Skin epidermis (tissue), 12 donors: ENCODE results near the gene FBXW8.

Experiments used
- H3K27ac ChIP-seq, 21 experiments: fragments of 200-600 bp; sonication (generic) in 11 of 21; one replicate each; pipeline ENCODE4 v1.5.0; 2020; ENCODE audit warnings: mild to moderate bottlenecking in 3 of 21, inconsistent platforms in 2 of 21, moderate library complexity in 2 of 21
- H3K4me3 ChIP-seq, 7 experiments: fragments of 200-600 bp; sonication (generic) in 2 of 7; one replicate each; pipeline ENCODE4 v1.5.0; 2020; ENCODE audit warnings: inconsistent platforms in 2 of 7, mild to moderate bottlenecking in 2 of 7, moderate library complexity in 1 of 7

FBXW8 gene

GRCh38 chr12:117010693-117011451 lies 100.1 kb downstream of the FBXW8 start:
- Histone ChIP-seq H3K4me3 (no peak overlapping the region), H3K27ac (no peak overlapping the region)

GRCh38 chr12:117011988-117012805 lies 101.4 kb downstream of the FBXW8 start:
- Histone ChIP-seq H3K4me3 (no peak overlapping the region), H3K27ac (no peak overlapping the region)

DNA sequence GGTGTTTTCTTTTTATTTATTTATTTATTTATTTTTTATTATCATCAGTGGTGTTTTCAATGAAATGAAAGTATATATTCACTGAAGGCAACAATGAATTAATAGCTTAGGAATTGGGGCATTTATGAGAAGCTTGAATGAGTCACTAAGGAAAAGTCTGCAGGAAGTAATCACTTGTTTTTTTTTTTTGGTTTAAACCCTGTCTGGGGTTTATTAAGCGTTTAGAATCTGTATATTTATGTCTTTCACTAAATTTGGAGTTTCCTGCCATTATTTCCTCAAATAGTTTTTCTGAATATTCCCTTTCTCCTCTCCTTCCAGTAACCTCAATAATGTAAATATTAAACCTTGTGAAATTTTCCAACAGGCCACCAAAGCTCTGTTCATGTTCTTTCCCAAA lies 103.0 kb downstream of the FBXW8 start:
- no peak overlapping the region for H3K4me3 ChIP-seq
- H3K27ac ChIP-seq: no peak overlapping the region

GRCh38 chr12:117014342-117014887 lies 103.7 kb downstream of the FBXW8 start:
- no peak overlapping the region for H3K4me3 ChIP-seq
- no peak overlapping the region for H3K27ac ChIP-seq

DNA sequence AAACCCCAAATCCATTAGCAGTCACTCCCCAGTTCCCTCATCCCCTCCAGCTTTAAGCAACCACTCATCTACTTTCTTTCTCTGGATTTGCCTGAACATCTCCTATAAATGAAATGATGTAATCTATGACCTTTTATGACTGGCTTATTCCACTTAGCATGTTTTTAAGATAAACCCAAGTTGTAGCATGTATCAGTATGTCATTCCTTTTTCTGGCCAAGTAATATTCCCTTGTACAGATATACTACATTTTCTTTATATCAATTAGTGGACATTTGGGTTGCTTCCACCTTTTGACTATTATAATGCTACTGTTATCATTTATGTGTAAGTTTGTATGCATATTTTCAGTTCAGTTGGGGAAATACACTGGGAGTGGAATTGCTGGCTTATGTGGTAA lies 105.1 kb downstream of the FBXW8 start:
- no peak overlapping the region for H3K4me3 ChIP-seq
- H3K27ac ChIP-seq: no peak overlapping the region

- Histone ChIP-seq H3K4me3 (no peak overlapping the region), H3K27ac (no peak overlapping the region)
These were observed 107.1 kb downstream of the FBXW8 start for GRCh38 chr12:117017807-117018206.

- H3K27ac ChIP-seq: no peak overlapping the region
- no peak overlapping the region for H3K4me3 ChIP-seq
These were observed 107.5 kb downstream of the FBXW8 start for GRCh38 chr12:117018276-117018675.

GRCh38 chr12:117018685-117019084 lies 107.9 kb downstream of the FBXW8 start:
- no peak overlapping the region for H3K27ac ChIP-seq
- no peak overlapping the region for H3K4me3 ChIP-seq

GRCh38 chr12:117019866-117020265 lies 109.1 kb downstream of the FBXW8 start:
- Histone ChIP-seq H3K4me3 (no peak overlapping the region), H3K27ac (no peak overlapping the region)

DNA sequence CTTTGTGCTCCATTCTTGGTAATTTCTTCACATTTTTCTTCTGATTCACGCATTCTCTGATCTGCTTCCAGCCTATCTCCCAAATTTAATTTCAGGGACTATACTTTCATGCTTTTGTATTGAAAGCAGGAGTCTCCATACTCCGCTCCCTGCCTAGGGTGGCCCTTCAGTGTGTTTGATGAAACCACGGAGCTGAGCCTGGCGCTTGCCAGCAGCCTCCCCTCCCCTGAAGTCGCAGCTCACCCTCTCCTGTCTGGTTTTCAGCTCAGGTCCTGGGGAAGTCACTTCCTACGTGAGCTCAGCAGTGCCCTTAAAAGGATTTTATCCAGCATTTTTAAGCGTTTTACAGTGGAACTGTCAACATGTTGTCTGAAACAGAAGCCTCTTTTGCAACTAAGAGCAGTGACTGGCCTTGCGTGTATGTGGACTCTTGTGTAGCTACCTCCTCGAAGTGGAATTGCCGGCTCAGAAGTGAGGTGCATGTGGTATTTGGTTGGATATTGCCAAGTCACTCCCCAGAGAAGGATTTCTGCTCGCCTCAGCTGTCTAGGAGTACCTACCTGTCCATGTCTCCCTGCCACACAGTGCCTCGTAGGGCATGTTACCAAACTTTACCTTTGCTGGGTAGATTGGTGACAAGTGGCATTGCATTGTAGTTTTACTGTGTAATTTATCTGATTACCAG lies 109.9 kb downstream of the FBXW8 start:
- Histone ChIP-seq H3K27ac (no peak overlapping the region), H3K4me3 (no peak overlapping the region)

DNA sequence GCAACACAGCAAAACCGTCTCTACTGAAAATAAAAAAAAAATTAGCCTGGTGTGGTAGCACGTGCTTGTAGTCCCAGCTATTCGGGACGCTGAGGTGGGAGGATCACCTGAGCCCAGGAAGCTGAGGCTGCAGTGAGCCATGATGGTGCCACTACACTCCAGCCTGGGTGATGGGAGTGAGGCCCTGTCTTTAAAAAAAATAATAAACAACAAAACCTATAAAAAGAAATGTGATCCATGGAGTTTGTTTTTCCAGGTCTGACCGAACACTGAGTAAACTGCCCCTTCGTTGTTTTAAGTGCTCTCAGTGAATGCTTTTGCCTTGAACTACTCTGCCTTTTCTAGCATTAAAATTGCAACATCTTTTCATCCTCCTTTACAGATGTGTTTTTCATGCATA lies 111.7 kb downstream of the FBXW8 start:
- no peak overlapping the region for H3K27ac ChIP-seq
- H3K4me3 ChIP-seq: no peak overlapping the region

DNA sequence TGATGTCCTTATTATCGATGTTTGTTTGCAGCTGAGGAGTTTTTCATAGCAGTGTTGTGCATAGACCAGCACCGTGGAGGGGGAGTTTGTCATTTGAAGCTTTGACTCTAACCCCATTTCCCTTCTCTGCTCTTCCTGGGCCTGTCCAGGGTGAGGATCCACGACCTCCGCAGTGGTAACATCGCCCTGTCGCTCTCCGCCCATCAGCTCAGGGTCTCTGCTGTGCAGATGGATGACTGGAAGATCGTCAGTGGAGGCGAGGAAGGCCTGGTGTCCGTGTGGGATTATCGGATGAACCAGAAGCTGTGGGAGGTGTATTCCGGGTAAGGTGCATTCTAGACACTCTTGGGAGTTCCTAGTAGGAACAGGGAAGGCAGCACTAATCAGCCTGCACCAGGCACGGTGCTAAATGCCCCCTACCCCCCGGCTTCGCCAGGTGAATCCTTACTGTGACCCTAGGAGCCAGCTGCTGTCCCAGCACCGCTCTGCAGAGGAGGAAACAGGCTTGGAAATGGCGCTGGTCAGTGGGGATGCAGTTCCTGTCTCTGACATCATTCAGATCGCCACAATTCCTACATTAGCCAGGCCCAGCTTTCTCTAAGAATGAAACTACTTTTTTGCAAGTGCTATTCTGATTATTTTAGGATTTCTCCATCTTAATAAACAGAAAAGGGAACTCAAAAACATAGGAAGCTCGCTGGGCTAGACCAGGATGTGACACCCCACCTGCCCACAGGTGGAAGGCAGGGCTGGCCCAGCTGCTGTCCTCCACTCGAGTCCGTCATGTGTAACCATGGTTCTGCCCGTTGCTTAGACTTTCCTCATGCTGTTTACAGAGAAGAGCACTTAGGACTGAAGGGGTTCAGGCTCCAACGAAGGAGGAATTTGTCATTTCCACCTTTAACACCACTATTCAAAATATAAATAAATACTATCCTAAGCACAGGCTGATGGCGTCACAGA lies 113.5 kb downstream of the FBXW8 start:
- Histone ChIP-seq H3K27ac (no peak overlapping the region), H3K4me3 (no peak overlapping the region)

- H3K27ac ChIP-seq: no peak overlapping the region
These were observed 114.3 kb downstream of the FBXW8 start for GRCh38 chr12:117024961-117025480.

GRCh38 chr12:117025481-117026151 lies 114.9 kb downstream of the FBXW8 start:
- H3K27ac ChIP-seq: peak overlapping the region in 1 of 21 experiments; percentile 6

More at GRCh38 chr12:117024961-117025480, 114.3 kb downstream of the FBXW8 start:
- H3K4me3 ChIP-seq: no peak overlapping the region

GRCh38 chr12:117026343-117026742 lies 115.6 kb downstream of the FBXW8 start:
- Histone ChIP-seq H3K4me3 (no peak overlapping the region), H3K27ac (no peak overlapping the region)

More at GRCh38 chr12:117025481-117026151, 114.9 kb downstream of the FBXW8 start:
- no peak overlapping the region for H3K4me3 ChIP-seq

- Histone ChIP-seq H3K4me3 (no peak overlapping the region), H3K27ac (no peak overlapping the region)
These were observed 116.1 kb downstream of the FBXW8 start for GRCh38 chr12:117026921-117027250.

- Histone ChIP-seq H3K27ac (no peak overlapping the region), H3K4me3 (no peak overlapping the region)
These were observed 116.7 kb downstream of the FBXW8 start for GRCh38 chr12:117027251-117028086.

DNA sequence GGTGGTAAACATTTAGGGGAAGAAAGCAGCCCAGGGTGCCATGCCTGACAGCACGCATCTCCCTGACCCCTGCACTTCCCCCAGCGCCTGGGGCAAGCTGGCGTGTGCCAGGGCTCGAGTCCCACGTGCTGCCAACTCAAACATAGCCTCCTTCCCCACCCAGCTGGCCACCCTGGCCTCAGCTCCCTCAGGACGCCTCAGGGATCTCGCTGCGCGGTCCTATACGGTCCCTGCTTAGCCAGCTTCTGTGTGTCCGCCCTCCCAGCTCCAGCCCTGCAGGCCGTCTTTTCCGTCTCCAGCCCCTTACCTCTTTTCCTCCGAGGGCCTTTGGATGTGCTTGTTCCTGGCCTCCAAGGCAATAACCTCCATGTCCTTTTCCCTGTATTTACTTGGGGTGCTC lies 117.5 kb downstream of the FBXW8 start:
- Histone ChIP-seq H3K4me3 (no peak overlapping the region), H3K27ac (no peak overlapping the region)
